PFSK-1 (cell line): ENCODE data around the gene LGALS8.

Source experiments
- POLR2AphosphoS5 ChIP-seq: IDR thresholded peaks from 2 replicates; pipeline ENCODE4 v1.6.1; 2012; ENCODE audit warnings: low read depth, mild to moderate bottlenecking, control low read depth, low read length, moderate library complexity
- SIN3A ChIP-seq: IDR thresholded peaks from 2 replicates; pipeline ENCODE4 v1.6.1; 2012; ENCODE audit warnings: mild to moderate bottlenecking, low read length, moderate library complexity, borderline replicate concordance; ENCODE audit not compliant: insufficient read depth
- TAF1 ChIP-seq: IDR thresholded peaks from 2 replicates; pipeline ENCODE4 v1.6.1; 2012; ENCODE audit warnings: low read length, control low read depth, borderline replicate concordance; ENCODE audit not compliant: insufficient read depth

- TF ChIP-seq SIN3A (no peak), POLR2AphosphoS5 (no peak), TAF1 (no peak)
Measured at GRCh38 chr1:236553370-236553769, 29.6 kb downstream of the LGALS8 start.
